ENCODE results near the gene FIP1L1. TPM values are rescaled to one million over a fixed set of nuclear protein-coding genes. Genes with fewer than 3 reads are reported as not detected.

The FIP1L1 gene
- total and polyA plus RNA-seq, 9 of the 15 experiments (the other 6 are each of a cell fraction or from before 2014, with no cell fraction given): 34.6 to 137 (median 72.0) TPM

DNA sequence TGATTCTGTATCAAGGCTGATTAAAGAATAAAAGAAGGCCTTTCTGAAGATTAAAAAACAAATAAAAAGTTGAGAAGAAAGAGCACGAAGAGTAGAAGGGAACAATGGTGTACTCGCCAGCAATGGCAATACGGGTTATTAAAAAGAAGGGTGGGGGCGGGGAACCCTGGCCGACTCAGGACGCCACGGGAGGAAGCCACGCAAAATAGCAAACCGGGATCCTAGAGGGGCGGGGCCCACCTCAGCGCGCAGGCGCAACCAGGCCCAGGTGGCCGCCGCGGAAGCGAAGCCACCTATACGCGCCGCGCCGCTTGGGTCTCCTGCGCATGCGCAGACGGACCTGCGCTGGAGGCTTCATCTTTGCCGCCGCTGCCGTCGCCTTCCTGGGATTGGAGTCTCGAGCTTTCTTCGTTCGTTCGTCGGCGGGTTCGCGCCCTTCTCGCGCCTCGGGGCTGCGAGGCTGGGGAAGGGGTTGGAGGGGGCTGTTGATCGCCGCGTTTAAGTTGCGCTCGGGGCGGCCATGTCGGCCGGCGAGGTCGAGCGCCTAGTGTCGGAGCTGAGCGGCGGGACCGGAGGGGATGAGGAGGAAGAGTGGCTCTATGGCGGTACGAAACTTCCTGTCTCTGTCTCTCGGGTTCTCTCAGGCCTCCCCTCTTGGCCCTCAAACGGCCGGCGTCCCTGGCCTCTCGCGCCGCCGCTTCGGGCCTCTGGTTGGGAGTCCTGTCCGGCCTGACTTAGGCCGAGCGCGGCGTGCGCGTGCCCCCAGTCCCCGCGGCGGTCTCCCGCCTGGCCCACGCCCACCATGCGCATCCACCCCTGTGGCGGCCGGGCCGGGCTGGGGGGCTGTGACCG is at the start of gene FIP1L1 (continued):
- TF ChIP-seq, protein P1, sequence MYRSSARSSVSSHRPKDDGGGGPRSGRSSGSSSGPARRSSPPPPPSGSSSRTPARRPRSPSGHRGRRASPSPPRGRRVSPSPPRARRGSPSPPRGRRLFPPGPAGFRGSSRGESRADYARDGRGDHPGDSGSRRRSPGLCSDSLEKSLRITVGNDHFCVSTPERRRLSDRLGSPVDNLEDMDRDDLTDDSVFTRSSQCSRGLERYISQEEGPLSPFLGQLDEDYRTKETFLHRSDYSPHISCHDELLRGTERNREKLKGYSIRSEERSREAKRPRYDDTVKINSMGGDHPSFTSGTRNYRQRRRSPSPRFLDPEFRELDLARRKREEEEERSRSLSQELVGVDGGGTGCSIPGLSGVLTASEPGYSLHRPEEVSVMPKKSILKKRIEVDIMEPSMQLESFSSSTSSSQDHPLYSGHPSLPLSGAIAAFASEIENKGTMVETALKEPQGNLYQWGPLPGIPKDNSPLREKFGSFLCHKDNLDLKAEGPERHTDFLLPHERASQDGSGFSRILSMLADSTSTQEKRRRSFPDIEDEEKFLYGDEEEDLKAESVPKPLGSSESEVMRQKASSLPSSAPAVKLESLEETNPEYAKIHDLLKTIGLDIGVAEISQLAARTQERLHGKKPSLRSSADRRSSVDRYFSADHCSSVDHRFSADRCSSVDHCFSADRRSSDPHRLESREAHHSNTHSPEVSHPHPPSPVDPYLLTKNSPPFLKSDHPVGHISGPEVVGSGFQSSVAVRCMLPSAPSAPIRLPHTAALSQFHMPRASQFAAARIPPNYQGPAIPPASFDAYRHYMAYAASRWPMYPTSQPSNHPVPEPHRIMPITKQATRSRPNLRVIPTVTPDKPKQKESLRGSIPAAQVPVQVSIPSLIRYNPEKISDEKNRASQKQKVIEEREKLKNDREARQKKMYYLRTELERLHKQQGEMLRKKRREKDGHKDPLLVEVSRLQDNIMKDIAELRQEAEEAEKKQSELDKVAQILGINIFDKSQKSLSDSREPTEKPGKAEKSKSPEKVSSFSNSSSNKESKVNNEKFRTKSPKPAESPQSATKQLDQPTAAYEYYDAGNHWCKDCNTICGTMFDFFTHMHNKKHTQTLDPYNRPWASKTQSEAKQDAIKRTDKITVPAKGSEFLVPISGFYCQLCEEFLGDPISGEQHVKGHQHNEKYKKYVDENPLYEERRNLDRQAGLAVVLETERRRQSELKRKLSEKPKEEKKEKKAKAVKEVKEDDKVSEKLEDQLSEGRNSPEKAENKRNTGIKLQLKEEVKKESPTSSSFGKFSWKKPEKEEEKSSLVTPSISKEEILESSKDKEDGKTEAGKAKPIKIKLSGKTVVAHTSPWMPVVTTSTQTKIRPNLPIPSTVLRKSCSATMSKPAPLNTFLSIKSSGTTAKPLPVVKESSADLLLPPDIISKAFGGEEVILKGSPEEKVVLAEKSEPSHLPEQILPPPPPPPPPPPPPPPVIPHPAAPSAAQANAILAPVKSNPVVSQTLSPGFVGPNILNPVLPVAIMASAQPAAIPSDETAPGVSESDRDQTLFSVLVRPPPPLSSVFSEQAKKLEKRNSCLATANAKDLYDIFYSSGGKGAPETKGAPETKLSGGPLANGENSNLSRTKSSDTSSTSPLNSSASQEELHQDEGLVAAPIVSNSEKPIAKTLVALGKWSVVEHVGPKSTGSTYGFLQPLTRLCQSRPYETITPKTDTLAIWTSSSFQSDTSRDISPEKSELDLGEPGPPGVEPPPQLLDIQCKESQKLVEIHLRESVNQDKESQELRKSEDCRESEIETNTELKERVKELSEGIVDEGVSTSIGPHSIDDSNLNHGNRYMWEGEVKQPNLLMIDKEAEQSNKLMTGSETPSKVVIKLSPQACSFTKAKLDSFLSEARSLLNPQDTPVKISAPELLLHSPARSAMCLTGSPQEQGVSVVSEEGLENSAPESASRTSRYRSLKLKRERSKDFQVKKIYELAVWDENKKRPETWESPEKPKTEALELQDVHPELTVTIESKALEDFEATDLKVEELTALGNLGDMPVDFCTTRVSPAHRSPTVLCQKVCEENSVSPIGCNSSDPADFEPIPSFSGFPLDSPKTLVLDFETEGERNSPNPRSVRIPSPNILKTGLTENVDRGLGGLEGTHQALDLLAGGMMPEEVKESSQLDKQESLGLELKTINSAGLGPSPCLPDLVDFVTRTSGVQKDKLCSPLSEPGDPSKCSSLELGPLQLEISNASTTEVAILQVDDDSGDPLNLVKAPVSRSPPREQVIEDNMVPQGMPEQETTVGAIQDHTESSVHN (IDR thresholded peaks at IDR 0.05; ENCODE audit: borderline replicate concordance in 1 of 2, low read depth in 1 of 2): no peak
- TF ChIP-seq TAF1 (IDR thresholded peaks at IDR 0.05; ENCODE audit: control insufficient read depth, extremely low read depth, insufficient read depth, low read length, severe bottlenecking): peak; percentile 88
- TF ChIP-seq CCAR2 (IDR thresholded peaks at IDR 0.05; ENCODE audit: low read depth, low read length): no peak
- no peak for TF ChIP-seq YBX1 (IDR thresholded peaks at IDR 0.05)
- TF ChIP-seq SRSF3 (IDR thresholded peaks at IDR 0.05; ENCODE audit: insufficient read depth, low read length): 0 out of 2 replicates have a peak, but pooled peaks have one; percentile 25
- TF ChIP-seq HCFC1 (IDR thresholded peaks at IDR 0.05; ENCODE audit: low read depth, low read length): 0 out of 2 replicates have a peak, but pooled peaks have one; percentile 2
- peak in 1 of 2 experiments; percentile 75; a peak in 1 of 4 replicates for TF ChIP-seq KDM4B (IDR thresholded peaks at IDR 0.05; ENCODE audit: borderline replicate concordance in 2 of 2, low read depth in 1 of 2)
- TF ChIP-seq POLR2G (IDR thresholded peaks at IDR 0.05; ENCODE audit: low read depth, low read length): peak; percentile 89
- no peak for TF ChIP-seq PCBP2 (IDR thresholded peaks at IDR 0.05; ENCODE audit: low read depth, low read length, poor library complexity, severe bottlenecking)
- no peak for TF ChIP-seq KLF13 (tag; IDR thresholded peaks at IDR 0.05; ENCODE audit: borderline replicate concordance, low read depth)
- peak; percentile 72; the same call in 1 of the 2 replicates for TF ChIP-seq LCOR (CRISPR knock-in tag; IDR thresholded peaks at IDR 0.05)
- peak; percentile 77 for TF ChIP-seq POLR2H (tag; IDR thresholded peaks at IDR 0.05; ENCODE audit: low read depth)
- peak; percentile 22 for TF ChIP-seq HMGN3 (IDR thresholded peaks at IDR 0.05; ENCODE audit: borderline replicate concordance, extremely low read depth, insufficient read length, low read depth, low read length)
- no peak for TF ChIP-seq PCBP1 (IDR thresholded peaks at IDR 0.05; ENCODE audit: low read depth, low read length, poor library complexity, severe bottlenecking)
- TF ChIP-seq, protein P2, sequence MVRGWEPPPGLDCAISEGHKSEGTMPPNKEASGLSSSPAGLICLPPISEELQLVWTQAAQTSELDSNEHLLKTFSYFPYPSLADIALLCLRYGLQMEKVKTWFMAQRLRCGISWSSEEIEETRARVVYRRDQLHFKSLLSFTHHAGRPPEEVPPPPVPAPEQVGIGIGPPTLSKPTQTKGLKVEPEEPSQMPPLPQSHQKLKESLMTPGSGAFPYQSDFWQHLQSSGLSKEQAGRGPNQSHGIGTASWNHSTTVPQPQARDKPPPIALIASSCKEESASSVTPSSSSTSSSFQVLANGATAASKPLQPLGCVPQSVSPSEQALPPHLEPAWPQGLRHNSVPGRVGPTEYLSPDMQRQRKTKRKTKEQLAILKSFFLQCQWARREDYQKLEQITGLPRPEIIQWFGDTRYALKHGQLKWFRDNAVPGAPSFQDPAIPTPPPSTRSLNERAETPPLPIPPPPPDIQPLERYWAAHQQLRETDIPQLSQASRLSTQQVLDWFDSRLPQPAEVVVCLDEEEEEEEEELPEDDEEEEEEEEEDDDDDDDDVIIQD (CRISPR knock-in tag; IDR thresholded peaks at IDR 0.05): no peak
- no peak for TF ChIP-seq TRIM28 (IDR thresholded peaks at IDR 0.05)

Measured in K562 (cell line).